Measurements from ENCODE around the gene FYB1. TPM values are rescaled to one million over a fixed set of nuclear protein-coding genes. Genes with fewer than 3 reads are reported as not detected.

Gene FYB1
- total and polyA plus RNA-seq, 2 of the 4 experiments (the other 2 are of a cell fraction): not detected

DNA sequence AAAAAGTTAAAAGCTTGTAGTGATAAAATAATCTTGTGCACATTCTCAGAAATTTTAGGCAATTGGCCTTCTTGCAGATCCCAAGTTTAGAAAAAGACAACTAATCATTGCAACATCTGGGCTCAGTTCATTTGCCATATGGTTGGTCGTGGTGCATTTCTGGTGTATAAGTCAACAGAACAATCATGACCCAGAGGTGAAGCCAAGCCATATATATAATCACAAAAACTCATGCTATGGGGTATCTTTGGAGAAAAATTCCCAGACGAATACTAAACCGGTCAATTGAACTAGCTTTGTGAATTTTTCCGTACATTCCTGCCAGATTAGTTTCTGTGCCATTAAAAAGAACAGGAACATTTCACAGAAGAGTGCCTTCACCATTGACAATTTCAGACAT is 50.3 kb downstream of the FYB1 start:
- intact Hi-C loops (cut with micrococcal nuclease) (no loop called here), in situ Hi-C loops (cut with MboI; ENCODE audit: low sequenced_read_pairs) (no loop called here), dilution Hi-C loops (cut with HindIII; ENCODE audit: low sequenced_read_pairs, unreplicated experiment) (no loop called here)
- peaks cover 3% of the 10 kb centered on the region; the same call in 1 of the 2 replicates for H3K9me1 ChIP-seq (ENCODE audit: insufficient read depth, low read length)
- peak overlapping the region; percentile 67; the same call in 1 of the 2 replicates for H2BK20ac ChIP-seq (ENCODE audit: low read depth, low read length)
- no peak overlapping the region for H4K91ac ChIP-seq (ENCODE audit: insufficient read depth, low read depth, low read length)
- no peak overlapping the region for H2AFZ ChIP-seq (replicated peaks; ENCODE audit: low read length, poor library complexity)
- peak overlapping the region; percentile 30; the same call in 1 of the 2 replicates for H2AK5ac ChIP-seq (ENCODE audit: low read depth, low read length)
- H3K23ac ChIP-seq (ENCODE audit: low read depth, low read length): no peak overlapping the region
- TF ChIP-seq CEBPB (IDR thresholded peaks at IDR 0.05; ENCODE audit: low read depth, low read length): peak; percentile 78
- TF ChIP-seq MAFK (IDR thresholded peaks at IDR 0.05; ENCODE audit: low read depth, low read length): no peak
- H3K9ac ChIP-seq (ENCODE audit: low read depth, low read length): no peak overlapping the region
- H4K20me1 ChIP-seq (ENCODE audit: insufficient read depth, low read length): no peaks in the 10 kb centered on the region
- no peaks in the 10 kb centered on the region for H3K36me3 ChIP-seq (ENCODE audit: control insufficient read depth, insufficient read depth, low read length)
- H3K27ac ChIP-seq (ENCODE audit: insufficient read depth, low read length): no peak overlapping the region
- H3K4ac ChIP-seq (ENCODE audit: low read depth, low read length): peak overlapping the region; percentile 11; the same call in 1 of the 2 replicates
- peak overlapping the region; percentile 64; the same call in 1 of the 2 replicates for H2BK120ac ChIP-seq (ENCODE audit: low read depth, low read length)
- no peaks in the 10 kb centered on the region for H3K79me1 ChIP-seq (ENCODE audit: low read depth in 1 of 2, low read length in 2 of 2)
- no peak overlapping the region for H3K18ac ChIP-seq (ENCODE audit: low read depth, low read length)
- no peaks in the 10 kb centered on the region; the same call in 1 of the 2 replicates for H3K4me1 ChIP-seq (ENCODE audit: control insufficient read depth, insufficient read depth, low read length)
- no CpG with 5 or more reads among the region's 4 CpGs for WGBS, 2 experiments (ENCODE audit: extremely low coverage in 2 of 2, insufficient read length in 1 of 2)
- H2AK9ac ChIP-seq (replicated peaks; ENCODE audit: low read depth, low read length, poor library complexity): no peak overlapping the region
- no peaks in the 10 kb centered on the region for H3K9me3 ChIP-seq (ENCODE audit: control insufficient read depth, insufficient read depth, low read length)
- ChIA-PET CTCF (interaction anchor here (0.9 kb wide), 1 partner anchor 20 kb away, joined by 3 read pairs; no protein-coding TSS in a partner anchor), POLR2A (ENCODE audit: unreplicated experiment) (no interaction called here)
- BruUV-seq (replicated peaks): no TSS peak
- DNase-seq: peak; percentile 86
- no peak overlapping the region for H3K4me2 ChIP-seq (ENCODE audit: low read depth, low read length)
- H2BK5ac ChIP-seq (ENCODE audit: low read depth, low read length, poor library complexity, severe bottlenecking): no peak overlapping the region
- peak overlapping the region in 1 of 2 experiments; percentile 57; a peak in 1 of 4 replicates for H4K8ac ChIP-seq (ENCODE audit: low read depth in 2 of 2, low read length in 2 of 2)
- no peaks in the 10 kb centered on the region for H3K27me3 ChIP-seq (ENCODE audit: control insufficient read depth, insufficient read depth, low read length)
- H4K5ac ChIP-seq (ENCODE audit: low read depth, low read length): no peak overlapping the region
- no peak overlapping the region for H3K56ac ChIP-seq (ENCODE audit: extremely low read depth, insufficient read depth, low read length)
- peak overlapping the region; percentile 31; the same call in 1 of the 3 replicates for H2BK15ac ChIP-seq (ENCODE audit: low read depth, low read length)
- H3K14ac ChIP-seq (replicated peaks; ENCODE audit: low read depth, low read length): no peak overlapping the region
- ATAC-seq (ENCODE audit: low read depth): peak; percentile 61
- no peak overlapping the region for H3K4me3 ChIP-seq (ENCODE audit: insufficient read depth, low read depth, low read length)
